Activated naive CD4-positive, alpha-beta T cell treated with anti-CD3 and anti-CD28 coated beads, Interleukin-2, amount 10 ng/mL, durations not matched to agents 7 days and 5 days (primary cell): ENCODE data around the gene OMP.

Source experiments
- CTCF ChIA-PET: fragments of 350-600 bp; sonication (Branson Sonifier 250); formaldehyde crosslinking; loops from one replicate; lab custom pipeline; 2021; ENCODE audit warnings: antibody characterized with exemption; lab: Charles Lee
- DNase-seq: peaks from one replicate; pipeline ENCODE4 v3.0.0-alpha.2; 2020
- H3K27ac Mint-ChIP-seq: one replicate; pipeline ENCODE4 v1.8.0; 2021; ENCODE audit warnings: mild to moderate bottlenecking, moderate library complexity, mixed read lengths
- H3K27me3 Mint-ChIP-seq: one replicate; pipeline ENCODE4 v1.8.0; 2021; ENCODE audit warnings: mild to moderate bottlenecking, mixed read lengths
- H3K36me3 Mint-ChIP-seq: one replicate; pipeline ENCODE4 v1.8.0; 2021; ENCODE audit warnings: mixed read lengths
- H3K4me1 Mint-ChIP-seq: one replicate; pipeline ENCODE4 v1.8.0; 2021; ENCODE audit warnings: mixed read lengths
- H3K4me3 Mint-ChIP-seq: one replicate; pipeline ENCODE4 v1.8.0; 2021; ENCODE audit warnings: mild to moderate bottlenecking, moderate library complexity, mixed read lengths
- H3K9me3 Mint-ChIP-seq: one replicate; pipeline ENCODE4 v1.8.0; 2021; ENCODE audit warnings: mixed read lengths

Gene OMP

GRCh38 chr11:77086521-77087472, 15.8 kb upstream of the OMP start:
- H3K4me1 Mint-ChIP-seq, result peaks cover 27% of the 10 kb centered on the region
- no peak overlapping the region for H3K27ac Mint-ChIP-seq
- H3K4me3 Mint-ChIP-seq, result no peak overlapping the region
- no peaks in the 10 kb centered on the region for H3K9me3 Mint-ChIP-seq
- CTCF ChIA-PET, result interaction anchor here (7.5 kb wide), 1 partner anchor 36 kb away, joined by 152 read pairs; no protein-coding TSS in a partner anchor
- no peak for DNase-seq
- peaks cover 8% of the 10 kb centered on the region for H3K27me3 Mint-ChIP-seq
- H3K36me3 Mint-ChIP-seq, result no peaks in the 10 kb centered on the region

GRCh38 chr11:77087723-77088225, 14.9 kb upstream of the OMP start:
- Mint-ChIP-seq H3K9me3 (no peaks in the 10 kb centered on the region), H3K27ac (no peak overlapping the region), H3K36me3 (no peaks in the 10 kb centered on the region), H3K4me3 (no peak overlapping the region), H3K4me1 (peaks cover 18% of the 10 kb centered on the region), H3K27me3 (peaks cover 8% of the 10 kb centered on the region)
- DNase-seq, result no peak
- CTCF ChIA-PET, result interaction anchor here (7.5 kb wide), 1 partner anchor 37 kb away, joined by 152 read pairs; no protein-coding TSS in a partner anchor

GRCh38 chr11:77088236-77089003, 14.2 kb upstream of the OMP start:
- Mint-ChIP-seq H3K4me1 (peaks cover 11% of the 10 kb centered on the region), H3K27me3 (peaks cover 8% of the 10 kb centered on the region), H3K36me3 (no peaks in the 10 kb centered on the region), H3K9me3 (no peaks in the 10 kb centered on the region), H3K27ac (no peak overlapping the region), H3K4me3 (no peak overlapping the region)
- CTCF ChIA-PET, result interaction anchor here (4.4 to 7.5 kb wide), 3 partner anchors 7 to 169 kb away, joined by 56 to 152 read pairs (median 62); no protein-coding TSS in a partner anchor
- no peak for DNase-seq

GRCh38 chr11:77089004-77089545, 13.6 kb upstream of the OMP start:
- H3K36me3 Mint-ChIP-seq, result no peaks in the 10 kb centered on the region
- no peaks in the 10 kb centered on the region for H3K9me3 Mint-ChIP-seq
- no peak overlapping the region for H3K4me3 Mint-ChIP-seq
- CTCF ChIA-PET, result interaction anchor here (1.1 to 7.5 kb wide), 6 partner anchors 8 to 170 kb away, joined by 3 to 152 read pairs (median 56); partner anchors contain the start of gene CAPN5
- peaks cover 7% of the 10 kb centered on the region for H3K4me1 Mint-ChIP-seq
- no peak for DNase-seq
- H3K27me3 Mint-ChIP-seq, result peaks cover 8% of the 10 kb centered on the region
- H3K27ac Mint-ChIP-seq, result peak overlapping the region; percentile 37

- no peak overlapping the region for H3K27ac Mint-ChIP-seq
- no peak for DNase-seq
- peaks cover 8% of the 10 kb centered on the region for H3K27me3 Mint-ChIP-seq
- H3K4me1 Mint-ChIP-seq, result peaks cover 6% of the 10 kb centered on the region
- H3K9me3 Mint-ChIP-seq, result no peaks in the 10 kb centered on the region
- no peaks in the 10 kb centered on the region for H3K36me3 Mint-ChIP-seq
- no peak overlapping the region for H3K4me3 Mint-ChIP-seq
- CTCF ChIA-PET, result interaction anchor here (1.1 to 7.5 kb wide), 11 partner anchors 8 to 281 kb away, joined by 3 to 152 read pairs (median 10); partner anchors contain the start of genes CAPN5 and MYO7A
Observed at GRCh38 chr11:77090046-77090372, 12.6 kb upstream of the OMP start.

- Mint-ChIP-seq H3K4me3 (no peak overlapping the region), H3K27ac (no peak overlapping the region), H3K27me3 (peaks cover 8% of the 10 kb centered on the region), H3K9me3 (no peaks in the 10 kb centered on the region), H3K36me3 (no peaks in the 10 kb centered on the region), H3K4me1 (peaks cover 6% of the 10 kb centered on the region)
- no peak for DNase-seq
- CTCF ChIA-PET, result interaction anchor here (0.8 to 7.5 kb wide), 27 partner anchors 9 to 368 kb away, joined by 3 to 152 read pairs (median 6); partner anchors contain the start of genes CAPN5 and MYO7A
Observed at GRCh38 chr11:77090373-77091111, 12.1 kb upstream of the OMP start.

GRCh38 chr11:77091146-77091940, 11.3 kb upstream of the OMP start:
- Mint-ChIP-seq H3K4me3 (no peak overlapping the region), H3K36me3 (no peaks in the 10 kb centered on the region), H3K4me1 (peaks cover 6% of the 10 kb centered on the region), H3K27ac (peak overlapping the region; percentile 64), H3K27me3 (peaks cover 8% of the 10 kb centered on the region), H3K9me3 (no peaks in the 10 kb centered on the region)
- peak; percentile 90 for DNase-seq
- CTCF ChIA-PET, result interaction anchor here (0.6 to 7.5 kb wide), 34 partner anchors 9 to 568 kb away, joined by 3 to 152 read pairs (median 4); partner anchors contain the start of genes CAPN5 and MYO7A

GRCh38 chr11:77092382-77092781, 10.3 kb upstream of the OMP start:
- no peaks in the 10 kb centered on the region for H3K9me3 Mint-ChIP-seq
- peaks cover 6% of the 10 kb centered on the region for H3K4me1 Mint-ChIP-seq
- H3K27ac Mint-ChIP-seq, result no peak overlapping the region
- no peak for DNase-seq
- H3K27me3 Mint-ChIP-seq, result peaks cover 8% of the 10 kb centered on the region
- H3K4me3 Mint-ChIP-seq, result no peak overlapping the region
- CTCF ChIA-PET, result interaction anchor here (1.2 to 7.5 kb wide), 14 partner anchors 11 to 370 kb away, joined by 3 to 152 read pairs (median 10); partner anchors contain the start of gene CAPN5
- no peaks in the 10 kb centered on the region for H3K36me3 Mint-ChIP-seq

- Mint-ChIP-seq H3K36me3 (no peaks in the 10 kb centered on the region), H3K4me1 (peaks cover 6% of the 10 kb centered on the region), H3K27ac (no peak overlapping the region), H3K4me3 (no peak overlapping the region), H3K9me3 (no peaks in the 10 kb centered on the region), H3K27me3 (peaks cover 8% of the 10 kb centered on the region)
- no peak for DNase-seq
- CTCF ChIA-PET, result interaction anchor here (0.7 to 7.5 kb wide), 7 partner anchors 12 to 792 kb away, joined by 3 to 152 read pairs (median 38); no protein-coding TSS in a partner anchor
Observed at GRCh38 chr11:77093056-77093891, 9.4 kb upstream of the OMP start.

- DNase-seq, result no peak
- Mint-ChIP-seq H3K27ac (peak overlapping the region; percentile 42), H3K27me3 (peaks cover 6% of the 10 kb centered on the region), H3K4me3 (no peak overlapping the region), H3K9me3 (no peaks in the 10 kb centered on the region), H3K36me3 (no peaks in the 10 kb centered on the region), H3K4me1 (peaks cover 6% of the 10 kb centered on the region)
- CTCF ChIA-PET, result interaction anchor here (0.7 to 7.5 kb wide), 5 partner anchors 43 to 791 kb away, joined by 3 to 152 read pairs (median 4); no protein-coding TSS in a partner anchor
Observed at GRCh38 chr11:77093987-77094840, 8.4 kb upstream of the OMP start.

- no peak overlapping the region for H3K27ac Mint-ChIP-seq
- peaks cover 6% of the 10 kb centered on the region for H3K4me1 Mint-ChIP-seq
- no peaks in the 10 kb centered on the region for H3K9me3 Mint-ChIP-seq
- no peak overlapping the region for H3K4me3 Mint-ChIP-seq
- CTCF ChIA-PET, result interaction anchor here (1.3 to 2.0 kb wide), 2 partner anchors 46 to 175 kb away, joined by 5 to 6 read pairs; no protein-coding TSS in a partner anchor
- H3K27me3 Mint-ChIP-seq, result peaks cover 4% of the 10 kb centered on the region
- H3K36me3 Mint-ChIP-seq, result no peaks in the 10 kb centered on the region
- DNase-seq, result no peak
Observed at GRCh38 chr11:77094841-77095365, 7.7 kb upstream of the OMP start.
